GM12878 (cell line): ENCODE results near the gene PABPC1L. TPM values are rescaled to one million over a fixed set of nuclear protein-coding genes. Genes with fewer than 3 reads are reported as not detected.
A peak's percentile ranks its signal among the peaks of the same experiment; 100 is the strongest.

Experiments used
- BCL11A ChIP-seq: IDR thresholded peaks from 2 replicates; pipeline ENCODE4 v1.6.1; 2011; ENCODE audit warnings: low read depth, low read length
- CBX3 ChIP-seq: fragments of 200-600 bp; sonication (generic); IDR thresholded peaks from 2 replicates; pipeline ENCODE4 v1.6.1; 2016; ENCODE audit warnings: low read depth, borderline replicate concordance
- CHD4 ChIP-seq: fragments of 200-600 bp; sonication (generic); IDR thresholded peaks from 2 replicates; pipeline ENCODE4 v1.6.1; 2016; ENCODE audit warnings: mild to moderate bottlenecking
- CREB1 ChIP-seq: IDR thresholded peaks from 2 replicates; pipeline ENCODE4 v1.6.1; 2012; ENCODE audit warnings: low read depth, mild to moderate bottlenecking, inconsistent platforms
- DPF2 ChIP-seq: fragments of 450-650 bp; IDR thresholded peaks from 2 replicates; pipeline ENCODE4 v1.6.1; 2017; ENCODE audit warnings: mild to moderate bottlenecking
- EGR1 ChIP-seq, 2 experiments: IDR thresholded peaks; 1 replicate in 1 of 2; 2 replicates in 1 of 2; pipeline ENCODE4 v1.6.1; 2011 to 2012; ENCODE audit warnings: low read depth in 2 of 2, low read length in 2 of 2, borderline replicate concordance in 1 of 2, mild to moderate bottlenecking in 1 of 2, moderate library complexity in 1 of 2
- GABPA ChIP-seq: IDR thresholded peaks from 2 replicates; pipeline ENCODE4 v1.6.1; 2014; ENCODE audit warnings: antibody characterized with exemption, low read depth, mild to moderate bottlenecking, inconsistent platforms
- HDGF ChIP-seq: fragments of 450-650 bp; IDR thresholded peaks from 2 replicates; pipeline ENCODE4 v1.6.1; 2016; ENCODE audit warnings: antibody characterized with exemption
- IKZF1 ChIP-seq: fragments of 450-650 bp; conservative IDR thresholded peaks from 2 replicates; pipeline ENCODE4 v1.6.1; 2017; ENCODE audit warnings: antibody characterized with exemption, mild to moderate bottlenecking
- KLF5 ChIP-seq: fragments of 450-650 bp; IDR thresholded peaks from 2 replicates; pipeline ENCODE4 v1.6.1; 2014; ENCODE audit warnings: mild to moderate bottlenecking; ENCODE audit not compliant: partially characterized antibody
- NBN ChIP-seq: fragments of 450-650 bp; IDR thresholded peaks from 2 replicates; pipeline ENCODE4 v1.6.1; 2016
- NFYB ChIP-seq: IDR thresholded peaks from 2 replicates; pipeline ENCODE4 v1.6.1; 2011; ENCODE audit warnings: low read depth, mild to moderate bottlenecking, low read length, improper control_type of control experiment, moderate library complexity; ENCODE audit not compliant: insufficient read depth
- NR2C1 ChIP-seq: fragments of 450-650 bp; IDR thresholded peaks from 2 replicates; pipeline ENCODE4 v1.6.1; 2017; ENCODE audit warnings: antibody characterized with exemption, mild to moderate bottlenecking, moderate library complexity
- POLR2AphosphoS2 ChIP-seq: IDR thresholded peaks from 2 replicates; pipeline ENCODE4 v1.6.1; 2011; ENCODE audit warnings: low read depth, mild to moderate bottlenecking, low read length, improper control_type of control experiment, moderate library complexity
- POU2F2 ChIP-seq: IDR thresholded peaks from 3 replicates; pipeline ENCODE4 v1.6.1; 2011; ENCODE audit warnings: low read depth, mild to moderate bottlenecking, low read length, borderline replicate concordance
- PRDM15 ChIP-seq: fragments of 450-650 bp; formaldehyde crosslinking; IDR thresholded peaks from 2 replicates; pipeline ENCODE4 v1.4.0; 2020; ENCODE audit warnings: mild to moderate bottlenecking, moderate library complexity
- RAD51 ChIP-seq: fragments of 450-650 bp; IDR thresholded peaks from 2 replicates; pipeline ENCODE4 v1.6.1; 2016; ENCODE audit warnings: moderate library complexity, mild to moderate bottlenecking, inconsistent platforms
- SMAD1 ChIP-seq: fragments of 450-650 bp; IDR thresholded peaks from 2 replicates; pipeline ENCODE4 v1.6.1; 2018; ENCODE audit warnings: mild to moderate bottlenecking, low read depth; ENCODE audit not compliant: partially characterized antibody
- SMARCA5 ChIP-seq: fragments of 450-650 bp; IDR thresholded peaks from 2 replicates; pipeline ENCODE4 v1.6.1; 2017; ENCODE audit warnings: mild to moderate bottlenecking
- SMC3 ChIP-seq: IDR thresholded peaks from 2 replicates; pipeline ENCODE4 v1.6.1; 2011; ENCODE audit warnings: low read length, improper control_type of control experiment, borderline replicate concordance
- SREBF2 ChIP-seq: IDR thresholded peaks from 2 replicates; pipeline ENCODE4 v1.6.1; 2012; ENCODE audit warnings: mild to moderate bottlenecking, low read length
- STAT3 ChIP-seq: IDR thresholded peaks from 2 replicates; pipeline ENCODE4 v1.6.1; 2011; ENCODE audit warnings: low read depth, low read length, improper control_type of control experiment
- TBL1XR1 ChIP-seq: IDR thresholded peaks from 2 replicates; pipeline ENCODE4 v1.6.1; 2012; ENCODE audit warnings: low read depth, low read length, improper control_type of control experiment
- polyA plus RNA-seq, 11 experiments: library from polyadenylated mRNA; depleted of rRNA in 4 of 11; unstranded in 6 of 11; stranded (reverse) in 5 of 11; fragments of >200 nt; fragmentation: Nextera tagmentation in 4 of 11; fragmentation: Illumina TruSeq in 1 of 11; extraction: Ambion mirVana in 4 of 11; extraction: Trizol in 1 of 11; gene quantifications; 1 replicate in 1 of 11; 2 replicates in 10 of 11; pipeline versions ENCODE4 v1.2.1 to v1.2.3, GENCODE V29; 2011 to 2016; ENCODE audit warnings: inconsistent platforms in 2 of 11, missing spikeins in 2 of 11, low read depth in 1 of 11
- total RNA-seq, 4 experiments: library from RNA; depleted of rRNA in 3 of 4; stranded (reverse); fragments of >200 nt in 3 of 4; fragmentation: Illumina TruSeq in 1 of 4; extraction: Trizol in 1 of 4; gene quantifications; 2 replicates each; pipeline versions ENCODE4 v1.2.1 to v1.2.3, GENCODE V29; 2013 to 2021

The PABPC1L gene
- total and polyA plus RNA-seq, 10 of the 15 experiments (the other 5 are each of a cell fraction or from before 2014, with no cell fraction given) = 6.1 to 66.8 (median 11.9) TPM

DNA sequence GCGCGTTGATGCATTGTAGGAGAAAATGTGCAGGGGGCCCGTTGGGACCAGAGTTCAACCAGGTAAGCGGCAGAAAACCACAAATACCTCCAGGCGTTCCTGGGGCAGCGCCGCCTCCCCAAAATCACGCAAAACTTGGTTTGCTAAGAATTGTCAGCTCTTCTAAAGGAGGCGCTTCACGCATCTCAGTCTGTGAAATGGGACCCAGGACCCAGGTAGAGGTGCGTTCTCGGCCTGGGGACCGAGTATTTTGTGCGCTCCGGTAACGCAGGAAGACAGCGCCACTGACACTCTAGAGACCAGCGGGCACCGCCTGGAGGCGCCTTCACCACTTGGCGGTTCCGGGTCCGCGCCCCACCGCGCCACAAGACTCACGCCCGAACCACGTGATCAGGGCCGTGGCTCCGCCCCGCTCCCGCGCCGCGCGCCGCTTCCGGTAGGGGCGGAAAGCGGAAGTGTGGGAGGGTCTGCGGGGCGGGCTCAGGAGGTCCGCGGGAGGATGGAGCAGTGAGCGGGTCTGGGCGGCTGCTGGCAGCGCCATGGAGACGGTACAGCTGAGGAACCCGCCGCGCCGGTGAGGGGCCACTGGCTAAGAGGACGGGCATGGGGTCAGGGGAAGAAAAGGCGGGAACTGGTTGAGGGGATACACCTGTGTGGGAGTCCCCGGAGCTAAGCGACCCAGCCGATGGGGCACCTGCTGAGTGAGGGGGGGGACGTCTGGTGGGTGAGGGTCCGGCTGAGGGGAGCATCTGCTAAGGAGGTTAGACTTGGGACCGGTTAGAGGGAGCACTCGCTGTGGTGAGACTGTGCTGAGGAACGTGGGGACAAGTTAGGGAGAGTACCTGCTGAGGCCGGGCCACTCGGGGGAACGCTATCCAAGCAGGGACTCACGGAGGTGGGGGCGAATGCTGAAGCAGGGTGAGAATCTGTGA, 56.4 kb downstream of the PABPC1L start, which contains the start of gene STK4 (continued):
- TF ChIP-seq EGR1 (IDR thresholded peaks at IDR 0.05; ENCODE audit: borderline replicate concordance in 1 of 2, low read depth in 2 of 2, low read length in 2 of 2) (peak in 1 of 2 experiments; percentile 79; a peak in 2 of 3 replicates), SMAD1 (no peak), HDGF (0 out of 2 replicates have a peak, but pooled peaks have one; percentile 66), NBN (peak; percentile 80; the same call in 1 of the 2 replicates), TBL1XR1 (peak; percentile 20; the same call in 1 of the 2 replicates), CBX3 (no peak), RAD51 (peak; percentile 96), SMC3 (peak; percentile 35; the same call in 1 of the 2 replicates), STAT3 (no peak), GABPA (peak; percentile 82), NFYB (no peak), KLF5 (no peak), DPF2 (peak; percentile 77), NR2C1 (no peak), POU2F2 (0 out of 3 replicates have a peak, but pooled peaks have one; percentile 1), CREB1 (peak; percentile 60; the same call in 1 of the 2 replicates), BCL11A (no peak), PRDM15 (CRISPR knock-in tag) (no peak), CHD4 (no peak), SREBF2 (no peak), POLR2AphosphoS2 (peak; percentile 76), IKZF1 (peak; percentile 76), SMARCA5 (peak; percentile 51; the same call in 1 of the 2 replicates)
